A549 (cell line): ENCODE measurements around the gene FAM131A. TPM values are rescaled to one million over a fixed set of nuclear protein-coding genes. Genes with fewer than 3 reads are reported as not detected.
A peak's percentile ranks its signal among the peaks of the same experiment; 100 is the strongest.

Source experiments
- ATAC-seq, 2 experiments: fragments of 200-7000 bp in 1 of 2; fragments of >200 bp in 1 of 2; cut with Nextera tagmentation in 1 of 2; cut with Tn5 transposase in 1 of 2; 3 replicates each; pipeline versions ENCODE4 v1.8.0 to v1.9.1; 2018 to 2020; ENCODE audit warnings: mild to moderate bottlenecking in 1 of 2, moderate library complexity in 1 of 2
- CTCF ChIA-PET: fragments of 300-600 bp; sonication (Branson Sonifier 250); formaldehyde crosslinking; extraction: SDS; loops from one replicate; lab custom pipeline; 2021; ENCODE audit warnings: antibody characterized with exemption, inconsistent platforms; lab: Yijun Ruan, JAX
- POLR2A ChIA-PET: fragments of 350-600 bp; formaldehyde crosslinking; extraction: SDS; loops from one replicate; lab custom pipeline; 2021; ENCODE audit warnings: antibody characterized with exemption, inconsistent platforms; lab: Yijun Ruan, JAX
- DNase-seq, 2 experiments: peaks; one replicate each; pipeline versions ENCODE4 v3.0.0 to v3.0.0-alpha.2; 2011 to 2016; ENCODE audit warnings: low read depth in 1 of 2, low spot score in 1 of 2
- FAIRE-seq: peaks from 2 replicates; lab custom pipeline; 2011; peaks lifted over from hg19 to GRCh38; lab: Jason Lieb, UNC
- H3K27ac ChIP-seq, 2 experiments: fragments of >200 bp; sonication (Bioruptor Twin); formaldehyde crosslinking; 3 replicates each; pipeline ENCODE4 v1.5.1; 2016 to 2017
- H3K4me1 ChIP-seq: fragments of >200 bp; sonication (Bioruptor Twin); formaldehyde crosslinking; 3 replicates; pipeline ENCODE4 v1.6.1; 2016
- H3K4me2 ChIP-seq: fragments of >200 bp; sonication (Bioruptor Twin); formaldehyde crosslinking; 3 replicates; pipeline ENCODE4 v1.6.1; 2016
- H3K4me3 ChIP-seq: fragments of >200 bp; sonication (Bioruptor Twin); formaldehyde crosslinking; 3 replicates; pipeline ENCODE4 v1.5.1; 2016
- H3K9me3 ChIP-seq: fragments of >200 bp; sonication (Bioruptor Twin); formaldehyde crosslinking; 3 replicates; pipeline ENCODE4 v1.6.1; 2016
- ATOH8 ChIP-seq: fragments of 250-450 bp; sonication (Bioruptor Pico); IDR thresholded peaks from 2 replicates; pipeline ENCODE4 v1.5.0; 2020; ENCODE audit warnings: low read depth, mild to moderate bottlenecking, moderate library complexity
- BCL3 ChIP-seq: fragments of >200 bp; sonication (Bioruptor Twin); formaldehyde crosslinking; IDR thresholded peaks from 3 replicates; pipeline ENCODE4 v1.6.1; 2016
- BHLHE40 ChIP-seq: IDR thresholded peaks from 2 replicates; pipeline ENCODE4 v1.6.1; 2012; ENCODE audit warnings: low read depth, low read length, inconsistent platforms
- CBX2 ChIP-seq: fragments of 200-600 bp; sonication (generic); IDR thresholded peaks from 2 replicates; pipeline ENCODE4 v1.6.1; 2016; ENCODE audit warnings: low read depth, mild to moderate bottlenecking, borderline replicate concordance
- CHD4 ChIP-seq: fragments of 200-600 bp; sonication (generic); IDR thresholded peaks from 2 replicates; pipeline ENCODE4 v1.6.1; 2016; ENCODE audit warnings: antibody characterized with exemption, mild to moderate bottlenecking, borderline replicate concordance
- EHMT2 ChIP-seq: fragments of 200-600 bp; sonication (generic); IDR thresholded peaks from 2 replicates; pipeline ENCODE4 v1.6.1; 2016; ENCODE audit warnings: antibody characterized with exemption, low read depth, mild to moderate bottlenecking, moderate library complexity
- ELK1 ChIP-seq: fragments of 150-350 bp; IDR thresholded peaks from 2 replicates; pipeline ENCODE4 v1.6.1; 2014; ENCODE audit warnings: low read depth, mild to moderate bottlenecking, low read length
- HES2 ChIP-seq: fragments of >200 bp; sonication (Bioruptor Twin); formaldehyde crosslinking; IDR thresholded peaks from 2 replicates; pipeline ENCODE4 v1.6.1; 2016
- HEYL ChIP-seq: fragments of 250-450 bp; sonication (Bioruptor Pico); IDR thresholded peaks from 2 replicates; pipeline ENCODE4 v1.8.0; 2021; ENCODE audit warnings: mild to moderate bottlenecking, moderate library complexity
- HOXA7 ChIP-seq: fragments of 250-450 bp; sonication (Bioruptor Pico); IDR thresholded peaks from 2 replicates; pipeline ENCODE4 v1.5.0; 2020; ENCODE audit warnings: mild to moderate bottlenecking, moderate library complexity
- MAZ ChIP-seq: fragments of 150-350 bp; IDR thresholded peaks from 2 replicates; pipeline ENCODE4 v1.6.1; 2014; ENCODE audit warnings: antibody characterized with exemption, low read depth, low read length, borderline replicate concordance
- POLR2A ChIP-seq: IDR thresholded peaks from 2 replicates; pipeline ENCODE4 v1.6.1; 2012; ENCODE audit warnings: mild to moderate bottlenecking, low read length
- RCOR1 ChIP-seq: fragments of 150-350 bp; IDR thresholded peaks from 2 replicates; pipeline ENCODE4 v1.6.1; 2014; ENCODE audit warnings: antibody characterized with exemption, low read length, low read depth
- RFX5 ChIP-seq: fragments of 450-650 bp; IDR thresholded peaks from 2 replicates; pipeline ENCODE4 v1.7.1; 2014; ENCODE audit warnings: antibody characterized with exemption, mild to moderate bottlenecking, moderate library complexity
- USF2 ChIP-seq: fragments of 450-650 bp; IDR thresholded peaks from 2 replicates; pipeline ENCODE4 v1.6.1; 2014; ENCODE audit warnings: antibody characterized with exemption
- ZC3H11A ChIP-seq: fragments of 450-650 bp; IDR thresholded peaks from 2 replicates; pipeline ENCODE4 v1.6.1; 2014; ENCODE audit warnings: antibody characterized with exemption, mild to moderate bottlenecking
- WGBS: methylation state at CpG from one replicate; pipeline ENCODE4 v1.1.6; 2017; ENCODE audit errors: missing lambda C conversion rate; 5-methylcytosine and 5-hydroxymethylcytosine counted together
- polyA plus RNA-seq, 4 experiments: library from polyadenylated mRNA; depleted of rRNA in 3 of 4; stranded (reverse); fragments of >200 nt; fragmentation: RNase III in 1 of 4; extraction: RNeasy Plus Mini Kit Qiagen cat#74134 plus additional on column Dnase treatment in 1 of 4; gene quantifications; 2 replicates in 3 of 4; 3 replicates in 1 of 4; pipeline ENCODE4 v1.2.3, GENCODE V29; 2011 to 2017
- TF ChIP-seq, protein P1 (sequence below): IDR thresholded peaks from 2 replicates; pipeline ENCODE4 v1.6.1; 2012; ENCODE audit warnings: low read depth, borderline replicate concordance
- TF ChIP-seq, protein P2 (sequence below): IDR thresholded peaks from 2 replicates; pipeline ENCODE4 v1.6.1; 2012

Gene FAM131A
- polyA plus RNA-seq, 2 of the 4 experiments (the other 2 are of a cell fraction): 5.2 to 6.1 TPM

DNA sequence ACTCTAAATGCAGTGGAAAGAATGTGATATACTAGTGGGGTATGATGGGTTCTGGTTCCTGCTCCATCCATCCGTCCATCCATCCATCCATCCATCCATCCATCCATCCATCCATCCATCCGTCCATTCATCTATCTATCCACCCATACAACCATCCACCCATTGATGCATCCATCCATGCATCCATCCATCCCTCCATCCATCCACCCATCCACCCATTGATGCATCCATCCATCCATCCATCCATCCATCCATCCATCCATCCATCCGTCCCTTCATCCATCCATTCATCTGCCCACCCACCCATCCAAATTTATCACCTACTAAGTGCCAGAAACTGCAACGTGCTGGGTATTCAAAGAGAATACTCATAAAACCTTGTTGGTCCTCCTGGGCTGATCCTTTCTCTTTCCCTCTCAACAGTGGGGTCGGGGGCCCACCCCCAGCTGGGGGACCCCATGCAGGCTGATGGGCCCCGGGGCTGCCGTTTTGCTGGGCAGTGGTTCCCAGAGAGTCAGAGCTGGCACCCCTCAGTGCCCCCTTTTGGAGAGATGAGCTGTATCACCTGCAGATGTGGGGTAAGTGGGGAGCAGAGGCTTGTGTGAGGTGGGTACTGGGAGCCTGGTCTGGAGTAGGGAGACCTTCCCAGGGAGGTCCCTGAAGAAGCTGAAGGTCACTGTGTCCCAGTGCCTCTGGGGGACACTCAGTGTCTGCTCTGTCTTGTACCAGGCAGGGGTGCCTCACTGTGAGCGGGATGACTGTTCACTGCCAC, 51.0 kb downstream of the FAM131A start:
- WGBS: 48% methylated on average over 5 of the region's 8 CpGs
- ChIA-PET POLR2A (no interaction called here), CTCF (interaction anchor here (0.8 to 7.2 kb wide), 4 partner anchors 13 to 173 kb away, joined by 4 to 38 read pairs (median 5); partner anchors contain the start of gene EPHB3)
- no peak overlapping the region for H3K27ac ChIP-seq
- no peak for FAIRE-seq
- H3K4me3 ChIP-seq: no peak overlapping the region
- H3K9me3 ChIP-seq: no peaks in the 10 kb centered on the region
- H3K4me1 ChIP-seq: no peaks in the 10 kb centered on the region
- 0 out of 6 replicates have a peak, but pooled peaks of 1 of the 2 experiments have one; percentile 21 for ATAC-seq
- H3K4me2 ChIP-seq: no peak overlapping the region
- TF ChIP-seq HEYL (CRISPR knock-in tag): no peak
- TF ChIP-seq CBX2: no peak
- TF ChIP-seq ELK1: no peak
- TF ChIP-seq, protein P1, sequence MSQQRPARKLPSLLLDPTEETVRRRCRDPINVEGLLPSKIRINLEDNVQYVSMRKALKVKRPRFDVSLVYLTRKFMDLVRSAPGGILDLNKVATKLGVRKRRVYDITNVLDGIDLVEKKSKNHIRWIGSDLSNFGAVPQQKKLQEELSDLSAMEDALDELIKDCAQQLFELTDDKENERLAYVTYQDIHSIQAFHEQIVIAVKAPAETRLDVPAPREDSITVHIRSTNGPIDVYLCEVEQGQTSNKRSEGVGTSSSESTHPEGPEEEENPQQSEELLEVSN: no peak
- TF ChIP-seq BHLHE40: no peak
- TF ChIP-seq, protein P2, sequence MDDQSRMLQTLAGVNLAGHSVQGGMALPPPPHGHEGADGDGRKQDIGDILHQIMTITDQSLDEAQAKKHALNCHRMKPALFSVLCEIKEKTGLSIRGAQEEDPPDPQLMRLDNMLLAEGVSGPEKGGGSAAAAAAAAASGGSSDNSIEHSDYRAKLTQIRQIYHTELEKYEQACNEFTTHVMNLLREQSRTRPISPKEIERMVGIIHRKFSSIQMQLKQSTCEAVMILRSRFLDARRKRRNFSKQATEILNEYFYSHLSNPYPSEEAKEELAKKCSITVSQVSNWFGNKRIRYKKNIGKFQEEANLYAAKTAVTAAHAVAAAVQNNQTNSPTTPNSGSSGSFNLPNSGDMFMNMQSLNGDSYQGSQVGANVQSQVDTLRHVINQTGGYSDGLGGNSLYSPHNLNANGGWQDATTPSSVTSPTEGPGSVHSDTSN: no peak
- TF ChIP-seq MAZ: no peak
- TF ChIP-seq RCOR1: no peak
- TF ChIP-seq USF2: no peak
- no peak for TF ChIP-seq EHMT2
- no peak for DNase-seq

DNA sequence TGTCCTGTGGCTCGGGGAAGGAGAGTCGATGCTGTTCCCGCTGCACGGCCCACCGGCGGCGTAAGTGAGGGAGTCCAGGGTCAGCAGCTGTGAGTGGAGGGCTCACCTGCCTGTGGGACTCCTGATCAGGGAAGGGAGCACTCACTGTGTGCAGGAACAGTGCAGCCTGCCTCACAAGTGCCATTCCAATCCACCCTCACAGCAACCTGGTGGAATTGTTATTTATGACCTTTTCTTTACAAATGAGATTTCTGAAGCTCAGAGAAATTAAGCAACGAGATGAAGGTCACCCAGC, 51.5 kb downstream of the FAM131A start:
- POLR2A ChIA-PET: no interaction called here
- WGBS: 8% methylated on average over 1 of the region's 8 CpGs
- H3K4me1 ChIP-seq: no peaks in the 10 kb centered on the region
- DNase-seq: no peak
- no peak; a peak in 1 of 6 replicates for ATAC-seq
- H3K4me2 ChIP-seq: no peak overlapping the region
- CTCF ChIA-PET: interaction anchor here (0.8 to 7.2 kb wide), 5 partner anchors 13 to 172 kb away, joined by 4 to 38 read pairs (median 5); partner anchors contain the start of gene EPHB3
- no peak for FAIRE-seq
- no peak overlapping the region for H3K27ac ChIP-seq
- TF ChIP-seq CHD4 (no peak), HES2 (no peak), RCOR1 (no peak), HOXA7 (CRISPR knock-in tag) (no peak), ZC3H11A (no peak), EHMT2 (no peak), BCL3 (no peak), RFX5 (no peak), POLR2A (no peak), ATOH8 (CRISPR knock-in tag) (no peak)
- H3K9me3 ChIP-seq: no peaks in the 10 kb centered on the region
- H3K4me3 ChIP-seq: no peak overlapping the region
